NCI-H2196 treated with DMSO at 0.1 percent for 48 hours (cell line): ENCODE measurements around the gene CABLES2.

Source experiments
- DNase-seq: peaks from one replicate; lab custom pipeline; 2025; ENCODE audit not compliant: unreplicated experiment; lab: John Stamatoyannopoulos, UW

The CABLES2 gene

GRCh38 chr20:62350629-62351422 is 56.3 kb downstream of the CABLES2 start:
- no peak for DNase-seq

DNA sequence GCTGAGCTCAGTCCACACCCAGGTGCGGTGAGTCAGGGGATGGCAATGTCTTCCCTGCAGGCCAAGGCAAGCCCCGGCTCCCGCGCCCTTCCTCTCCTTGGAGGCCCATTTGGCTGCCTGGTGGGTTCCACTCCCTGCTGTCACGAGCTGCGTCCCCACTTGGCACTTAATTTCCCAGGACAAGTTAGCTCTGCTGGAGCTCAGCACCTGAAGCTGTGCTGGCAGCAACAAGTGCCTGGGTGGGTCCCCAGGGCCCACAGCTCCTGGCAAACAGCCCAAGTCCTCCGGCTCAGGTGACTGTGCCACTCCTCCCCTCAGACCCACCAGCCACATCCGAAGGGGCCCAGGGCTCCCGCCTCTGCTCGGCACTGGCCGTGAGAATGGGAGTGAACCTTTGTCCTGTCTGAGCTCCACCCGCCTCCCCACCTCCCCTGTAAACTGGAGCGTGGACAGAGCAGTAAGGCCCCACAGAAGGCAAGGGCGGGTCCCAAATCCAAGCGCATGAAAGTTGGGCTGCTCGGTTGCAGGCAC is 56.9 kb downstream of the CABLES2 start:
- DNase-seq = no peak

DNA sequence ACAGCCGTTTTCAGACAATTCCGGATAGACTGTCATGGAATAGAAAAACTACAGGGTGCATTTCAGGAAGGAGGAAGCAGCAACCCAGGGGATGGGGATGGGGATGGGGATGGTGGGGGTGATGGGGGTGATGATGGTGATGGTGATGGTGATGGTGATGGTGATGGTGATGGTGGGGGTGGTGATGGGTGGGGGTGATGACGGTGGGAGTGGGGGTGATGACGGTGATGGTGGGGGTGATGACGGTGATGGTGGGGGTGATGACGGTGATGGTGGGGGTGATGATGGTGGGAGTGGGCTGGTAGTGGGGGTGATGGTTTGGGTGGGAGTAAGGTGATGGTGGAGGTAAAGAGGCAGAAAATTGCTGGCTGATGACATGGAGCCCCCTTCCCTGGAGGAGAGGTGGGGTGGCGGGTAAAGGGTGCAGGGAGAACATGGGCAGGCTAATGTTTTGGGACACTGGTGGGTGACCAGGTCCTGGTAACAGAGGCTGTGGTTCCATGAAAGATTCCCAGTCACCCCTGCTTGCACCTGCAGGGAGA is 57.5 kb downstream of the CABLES2 start:
- DNase-seq = no peak

DNA sequence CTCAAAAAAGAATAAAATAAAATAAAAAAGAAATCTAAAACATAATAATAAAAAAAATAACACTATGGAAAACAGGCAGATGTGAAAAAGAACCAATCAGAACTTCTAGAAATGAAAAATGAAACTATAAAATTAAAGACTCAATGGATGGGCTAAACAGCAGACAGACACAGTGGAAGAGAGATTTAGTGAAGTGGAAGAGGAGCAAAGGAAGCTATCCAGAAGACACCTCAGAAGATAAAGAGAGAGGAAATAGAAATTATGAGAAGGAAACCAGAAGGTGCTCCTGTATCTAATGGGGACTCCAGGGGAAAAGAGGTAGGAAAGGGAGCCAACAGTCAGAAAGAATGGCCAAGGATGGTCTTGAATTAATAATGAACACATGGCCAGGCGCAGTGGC is 58.5 kb downstream of the CABLES2 start:
- DNase-seq = no peak

DNA sequence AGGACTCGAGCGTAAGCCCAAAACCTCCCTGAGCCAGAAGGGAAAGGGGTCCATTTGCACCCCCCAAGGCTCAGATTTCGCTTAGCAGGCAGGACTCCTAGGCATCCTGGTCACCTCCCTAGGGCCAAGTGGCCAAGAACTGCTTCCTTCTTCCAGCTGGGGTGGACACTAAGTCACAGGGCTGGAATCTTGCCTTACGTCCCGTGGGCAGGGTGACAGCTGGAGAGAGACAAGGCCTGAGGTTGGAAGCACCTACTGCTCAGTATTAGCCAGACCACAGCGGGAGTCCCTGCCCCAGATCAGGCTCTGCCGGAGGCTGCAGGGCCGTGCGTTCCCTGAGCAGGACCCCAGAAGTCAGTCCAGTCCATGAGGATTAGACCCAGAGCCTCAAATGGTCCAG is 59.6 kb downstream of the CABLES2 start:
- no peak for DNase-seq

- no peak for DNase-seq
Measured at GRCh38 chr20:62347151-62347404, 60.0 kb downstream of the CABLES2 start.

DNA sequence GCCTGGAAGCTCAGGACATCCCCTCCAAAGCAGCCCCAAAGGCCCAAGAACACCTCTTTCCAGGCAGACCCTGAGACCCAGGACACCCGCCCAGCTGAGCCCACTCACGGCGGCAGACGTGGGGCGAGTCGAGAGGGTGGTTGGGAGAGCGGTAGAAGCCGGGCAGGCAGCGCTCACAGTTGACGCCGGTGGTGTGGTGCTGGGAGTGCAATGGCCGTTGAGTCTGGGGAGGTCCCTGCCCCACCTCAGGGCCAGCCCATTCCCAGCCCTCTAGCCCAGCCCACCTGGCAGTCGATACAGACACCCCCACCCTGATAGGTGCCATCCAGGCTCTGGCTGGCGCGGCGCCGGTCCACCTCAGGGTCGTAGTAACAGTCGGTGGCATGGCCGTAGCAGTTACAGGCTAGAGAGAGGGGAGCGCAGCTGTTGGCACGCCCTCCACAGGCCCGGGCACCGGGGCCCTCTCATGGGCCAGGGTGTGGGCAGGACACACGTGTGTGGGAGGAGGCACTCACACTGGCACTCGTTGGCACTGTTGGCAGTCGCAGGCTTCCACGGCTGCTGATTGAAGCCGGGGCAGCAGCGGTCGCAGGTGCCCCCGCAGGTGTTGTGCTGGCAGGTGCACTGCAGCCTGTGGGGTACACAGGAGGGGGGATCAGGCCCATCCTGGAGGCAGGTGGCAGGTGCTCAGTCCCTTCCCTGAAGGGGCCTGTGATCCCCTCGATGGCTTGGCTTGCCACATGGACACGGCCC is 60.5 kb downstream of the CABLES2 start:
- DNase-seq = no peak

- DNase-seq = no peak
Measured at GRCh38 chr20:62345681-62346370, 61.3 kb downstream of the CABLES2 start.

GRCh38 chr20:62344782-62345181 is 62.3 kb downstream of the CABLES2 start:
- DNase-seq = no peak

- no peak for DNase-seq
Measured at GRCh38 chr20:62344092-62344491, 63.0 kb downstream of the CABLES2 start.

GRCh38 chr20:62342910-62343309 is 64.2 kb downstream of the CABLES2 start:
- no peak for DNase-seq

DNA sequence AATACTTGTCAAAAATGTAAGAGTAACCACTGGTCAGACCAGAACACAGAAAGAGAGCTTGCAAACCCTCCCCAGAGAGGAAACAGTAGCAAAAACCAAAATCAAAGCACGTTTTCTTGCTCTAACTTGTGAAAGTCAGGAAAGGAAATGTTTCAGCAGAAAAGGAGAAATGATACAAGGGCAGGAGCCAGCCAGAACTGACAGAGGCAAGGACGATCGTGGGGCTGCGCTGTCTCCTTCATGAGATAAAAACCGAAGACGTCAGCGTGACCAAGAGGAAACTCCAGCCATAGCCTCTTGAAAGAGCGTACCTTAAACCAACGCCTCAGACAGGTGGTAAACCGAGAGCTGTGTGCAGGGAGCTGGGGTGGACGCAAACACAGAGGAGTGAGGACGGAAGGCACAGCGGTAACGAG is 67.4 kb downstream of the CABLES2 start:
- no peak for DNase-seq
